Stimulated activated CD8-positive, alpha-beta memory T cell treated with anti-CD3 and anti-CD28 coated beads, Interleukin-7, amount 100 ng/mL, for 48 hours (primary cell): ENCODE results near the gene CADM2.

ENCODE experiments used
- DNase-seq, 2 donors: peaks; one replicate each; pipeline ENCODE4 v3.0.0-alpha.2; 2020; ENCODE audit warnings: low read depth in 1 of 2; ENCODE audit errors: extremely low read depth in 1 of 2

The CADM2 gene

DNA sequence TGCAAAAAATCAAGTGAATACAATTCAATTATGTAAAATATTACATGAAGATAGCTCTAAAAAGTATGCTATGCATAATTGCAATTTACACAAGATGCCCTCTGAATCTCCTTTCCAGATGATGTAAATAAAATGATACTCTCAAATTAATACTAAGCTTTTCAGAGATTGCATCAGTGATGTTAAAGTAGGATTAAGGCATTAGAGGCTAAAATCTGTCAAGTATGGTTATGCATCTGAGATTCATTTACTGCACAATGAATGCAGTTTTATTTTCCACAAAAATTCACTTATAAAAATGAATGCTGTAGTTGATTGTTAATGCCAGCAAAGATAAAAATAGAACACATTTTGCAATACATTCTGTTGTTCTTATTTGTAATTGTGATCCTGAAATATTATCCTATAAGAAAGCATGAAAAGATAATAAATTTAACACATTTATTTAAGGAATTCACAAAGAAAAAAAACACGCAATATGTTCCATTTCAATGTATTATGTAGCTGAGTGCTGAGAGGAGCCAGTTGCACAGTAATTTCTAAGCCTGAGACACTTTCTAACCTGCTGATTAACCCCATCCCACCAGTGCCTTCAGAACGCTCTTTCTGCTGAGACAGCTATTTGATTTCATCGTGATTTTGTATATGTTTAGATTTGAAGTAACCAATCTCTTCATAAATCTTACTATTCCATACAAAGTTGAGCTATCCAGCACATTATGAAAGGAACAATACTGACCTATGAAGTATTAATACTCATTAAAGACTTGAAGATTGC lies 224.4 kb downstream of the CADM2 start:
- DNase-seq, result no peak

DNA sequence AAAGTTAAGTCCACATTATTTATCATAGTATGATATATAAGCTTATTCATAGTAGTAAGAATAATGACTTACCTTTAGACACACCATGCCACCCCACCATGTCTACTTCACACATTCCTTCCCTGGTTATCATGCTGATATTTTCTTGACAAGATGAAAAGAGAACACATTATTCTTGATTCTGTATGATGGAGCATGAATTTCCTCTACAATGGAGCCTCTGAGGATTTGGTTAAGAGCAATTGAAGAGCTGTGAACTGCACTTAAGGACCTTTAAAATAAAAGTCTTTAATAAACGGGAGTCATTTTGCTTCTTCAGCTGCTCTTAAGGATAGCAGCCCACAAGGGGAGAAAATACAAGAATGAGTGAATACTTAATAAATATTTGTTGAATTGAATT lies 226.7 kb downstream of the CADM2 start:
- no peak for DNase-seq

GRCh38 chr3:85189731-85190130 lies 230.9 kb downstream of the CADM2 start:
- no peak for DNase-seq

DNA sequence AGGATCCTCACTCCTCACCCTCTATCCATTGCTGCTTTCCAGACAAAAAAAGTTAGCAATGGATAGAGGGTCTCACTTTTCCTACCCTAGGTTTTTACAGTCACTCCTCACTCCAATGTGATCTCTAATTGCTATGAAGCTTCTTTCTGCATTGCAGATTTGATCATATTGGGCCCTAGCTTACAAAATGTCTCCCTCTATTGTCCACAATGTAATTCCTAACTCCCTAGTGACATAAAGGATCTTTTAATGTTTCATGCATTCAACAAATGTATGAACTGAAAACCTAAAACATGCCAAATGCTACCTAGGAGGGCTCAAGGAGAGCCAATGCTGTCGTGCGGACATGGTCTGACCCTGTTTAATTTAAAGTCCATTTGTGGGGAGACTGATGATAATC lies 234.8 kb downstream of the CADM2 start:
- DNase-seq, result no peak

- no peak for DNase-seq
Measured at GRCh38 chr3:85208650-85209049, 249.9 kb downstream of the CADM2 start.

GRCh38 chr3:85210540-85210939 lies 251.8 kb downstream of the CADM2 start:
- DNase-seq, result no peak

GRCh38 chr3:85228966-85229365 lies 270.2 kb downstream of the CADM2 start:
- DNase-seq, result no peak

GRCh38 chr3:85244091-85244490 lies 285.3 kb downstream of the CADM2 start:
- DNase-seq, result no peak

GRCh38 chr3:85244519-85244918 lies 285.7 kb downstream of the CADM2 start:
- DNase-seq, result no peak

- no peak for DNase-seq
Measured at GRCh38 chr3:85251766-85252165, 293.0 kb downstream of the CADM2 start.

DNA sequence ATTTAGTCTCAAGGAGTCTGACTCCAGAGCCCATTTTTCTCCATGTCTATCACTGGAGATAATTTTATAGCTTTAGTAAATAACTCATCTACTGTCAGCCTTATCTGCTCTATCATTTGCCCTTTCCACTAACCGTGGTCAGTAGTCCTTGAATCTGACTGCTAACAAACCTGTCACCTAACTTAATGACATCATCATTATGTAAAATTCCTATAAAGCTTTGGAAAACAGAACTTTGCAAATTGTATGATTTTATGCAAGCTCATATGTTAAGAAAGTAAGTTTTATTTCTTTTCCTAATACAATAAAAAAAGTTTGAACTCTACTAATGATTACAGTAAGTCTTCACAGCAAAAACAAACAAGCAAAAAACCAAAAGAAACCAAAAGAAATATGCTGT lies 293.9 kb downstream of the CADM2 start:
- DNase-seq, result no peak

DNA sequence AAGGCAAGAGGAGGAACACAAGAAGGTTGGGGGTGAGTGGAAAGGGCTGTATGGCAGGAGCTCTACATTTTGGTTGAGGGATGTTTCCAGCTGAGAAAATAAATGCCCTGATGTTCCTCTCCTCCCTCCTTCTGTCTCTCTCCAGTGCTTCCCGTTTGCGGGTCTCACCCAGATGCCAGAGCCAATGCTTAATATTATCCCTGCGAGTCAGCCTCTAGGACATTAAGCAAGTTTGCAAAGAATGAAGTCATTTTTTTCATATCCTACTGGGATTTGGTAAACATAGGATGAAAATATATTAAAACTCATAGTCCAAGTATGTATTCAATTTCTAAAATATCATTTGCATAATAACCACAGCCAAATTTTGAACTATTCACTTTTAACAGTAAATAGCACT lies 295.9 kb downstream of the CADM2 start:
- no peak for DNase-seq

DNA sequence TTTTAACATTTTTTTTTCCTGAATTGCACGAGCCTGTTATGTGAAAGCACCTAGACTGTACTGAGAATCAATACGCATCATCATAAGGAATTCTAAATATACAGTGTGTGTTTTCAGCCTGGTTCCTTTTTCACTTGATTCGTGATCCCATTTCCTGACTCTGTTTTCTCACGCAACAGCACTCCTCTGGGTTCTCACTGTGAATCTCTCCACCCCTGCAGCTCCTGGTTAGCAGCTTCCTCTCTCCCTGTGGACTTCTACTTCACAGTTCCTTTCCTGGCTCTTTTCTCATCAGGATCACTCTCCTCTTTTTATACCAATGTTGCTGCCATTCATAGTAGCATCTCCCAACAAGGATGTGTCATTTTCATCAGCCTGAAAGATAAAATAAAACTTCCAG lies 297.2 kb downstream of the CADM2 start:
- no peak for DNase-seq

GRCh38 chr3:85258326-85258725 lies 299.5 kb downstream of the CADM2 start:
- no peak for DNase-seq

- no peak for DNase-seq
Measured at GRCh38 chr3:85258819-85259218, 300.0 kb downstream of the CADM2 start.

GRCh38 chr3:85259748-85260147 lies 301.0 kb downstream of the CADM2 start:
- no peak for DNase-seq

- DNase-seq, result no peak
Measured at GRCh38 chr3:85264381-85264780, 305.6 kb downstream of the CADM2 start.

DNA sequence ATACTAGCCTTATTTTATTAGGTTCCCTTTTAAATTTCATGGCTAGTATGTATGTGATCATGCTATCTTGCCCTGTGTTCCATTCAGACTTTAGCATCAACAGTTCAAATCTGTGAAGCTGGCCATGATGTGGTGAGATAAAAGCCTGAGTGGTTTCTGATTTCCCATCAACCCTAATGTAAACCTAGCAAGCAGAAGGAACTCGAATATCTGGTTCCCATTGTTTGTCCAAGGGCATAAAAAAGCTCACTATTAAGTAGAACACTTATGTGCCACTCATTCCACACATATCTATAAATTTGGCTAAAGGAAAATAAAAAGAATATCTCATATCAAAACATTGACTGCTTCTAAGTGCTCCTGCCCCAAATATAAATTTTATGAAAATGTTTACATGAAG lies 311.7 kb downstream of the CADM2 start:
- DNase-seq, result no peak

- DNase-seq, result no peak
Measured at GRCh38 chr3:85271911-85272310, 313.1 kb downstream of the CADM2 start.

GRCh38 chr3:85288257-85288656 lies 329.5 kb downstream of the CADM2 start:
- no peak for DNase-seq

GRCh38 chr3:85297291-85297690 lies 338.5 kb downstream of the CADM2 start:
- no peak for DNase-seq

DNA sequence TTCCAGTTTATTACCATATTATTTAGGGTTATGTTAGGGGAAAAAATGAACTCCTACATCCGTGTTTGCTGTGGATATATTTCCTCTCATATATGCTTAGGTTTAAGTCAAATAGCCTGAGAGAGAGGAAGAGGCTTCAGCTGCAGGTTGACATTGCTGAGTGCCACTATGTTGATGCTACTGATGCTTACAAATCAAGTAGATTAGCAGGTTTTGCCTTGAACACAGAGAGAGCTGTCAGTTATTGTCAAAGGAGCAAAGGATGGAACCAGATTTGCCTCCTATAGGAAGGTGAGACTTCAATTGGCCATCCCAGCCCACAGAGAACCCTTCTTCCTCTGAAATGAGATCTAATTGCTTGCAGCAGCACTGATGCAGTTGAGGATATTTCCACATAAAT lies 339.2 kb downstream of the CADM2 start:
- DNase-seq, result no peak

DNA sequence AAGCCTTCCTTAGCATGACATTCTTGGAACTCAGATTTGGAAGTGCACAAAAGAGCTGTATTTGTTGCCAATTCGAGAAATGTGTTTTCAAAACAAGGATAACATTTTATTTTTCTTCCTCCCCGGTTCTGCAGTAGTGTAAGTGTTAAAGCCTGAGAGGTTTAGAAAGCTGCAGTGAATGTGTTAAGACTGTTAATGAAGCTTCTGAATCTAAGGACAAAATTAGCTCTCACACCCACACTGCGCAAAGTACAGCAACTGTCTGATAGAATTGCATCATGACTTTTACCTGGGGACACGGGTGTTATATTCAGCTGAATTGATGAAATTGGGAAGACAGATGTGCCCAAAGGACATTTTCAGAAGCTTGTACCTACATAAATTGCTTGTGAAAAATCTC lies 344.4 kb downstream of the CADM2 start:
- DNase-seq, result no peak
